ENCODE results near the gene RAPGEF1. TPM values are rescaled to one million over a fixed set of nuclear protein-coding genes. Genes with fewer than 3 reads are reported as not detected.

Gene RAPGEF1
- total RNA-seq, 2 experiments from 2014 or later = 118 to 243 TPM

- H3K4me2 ChIP-seq (ENCODE audit: low read length) = no peak overlapping the region
- H3K27ac ChIP-seq (ENCODE audit: low read depth, low read length, poor library complexity, severe bottlenecking) = peak overlapping the region; percentile 25
- no TSS peak for BruUV-seq (replicated peaks)
- intact Hi-C loops (cut with micrococcal nuclease; ENCODE audit: unreplicated experiment) = no loop called here
- 0 out of 2 replicates have a peak, but pooled peaks cover 3% of the 10 kb centered on the region for H4K20me1 ChIP-seq (ENCODE audit: insufficient read depth, low read length)
- H3K4me1 ChIP-seq (ENCODE audit: insufficient read depth, low read length, poor library complexity, severe bottlenecking) = peaks cover 11% of the 10 kb centered on the region
- no peaks in the 10 kb centered on the region for H3K9me2 ChIP-seq (ENCODE audit: insufficient read depth, low read length)
- no peaks in the 10 kb centered on the region for H3K9me3 ChIP-seq (ENCODE audit: low read length)
- DNase-seq (ENCODE audit: low spot score) = peak; percentile 54
- POLR2A ChIA-PET = interaction anchor here (0.6 to 1.1 kb wide), 4 partner anchors 9 to 43 kb away, joined by 3 read pairs; no protein-coding TSS in a partner anchor
- no peak overlapping the region for H2AFZ ChIP-seq (ENCODE audit: low read length)
- H3K36me3 ChIP-seq (ENCODE audit: insufficient read depth, low read length) = peaks cover 98% of the 10 kb centered on the region
- CTCF ChIA-PET (ENCODE audit: unreplicated experiment) = no interaction called here
- no peak overlapping the region for H3K4me3 ChIP-seq (ENCODE audit: low read depth, low read length, poor library complexity, severe bottlenecking)
- H3K79me2 ChIP-seq (ENCODE audit: insufficient read depth, low read depth, low read length) = no peaks in the 10 kb centered on the region
- TF ChIP-seq EZH2phosphoT487 (IDR thresholded peaks at IDR 0.05; ENCODE audit: borderline replicate concordance, low read depth, low read length) = no peak
- TF ChIP-seq CTCF (conservative IDR thresholded peaks at IDR 0.05; ENCODE audit: low read length) = no peak
Measured at GRCh38 chr9:131622523-131622922, 117.4 kb downstream of the RAPGEF1 start.

GRCh38 chr9:131621551-131622358, 118.1 kb downstream of the RAPGEF1 start:
- POLR2A ChIA-PET = interaction anchor here (0.6 to 1.1 kb wide), 4 partner anchors 10 to 43 kb away, joined by 3 read pairs; no protein-coding TSS in a partner anchor

More at GRCh38 chr9:131621551-131622358, 118.1 kb downstream of the RAPGEF1 start:
- H3K4me1 ChIP-seq (ENCODE audit: insufficient read depth, low read length, poor library complexity, severe bottlenecking) = peaks cover 11% of the 10 kb centered on the region
- no peak for DNase-seq (ENCODE audit: low spot score)
- peaks cover 100% of the 10 kb centered on the region for H3K36me3 ChIP-seq (ENCODE audit: insufficient read depth, low read length)
- no peaks in the 10 kb centered on the region for H3K79me2 ChIP-seq (ENCODE audit: insufficient read depth, low read depth, low read length)
- TF ChIP-seq EZH2phosphoT487 (IDR thresholded peaks at IDR 0.05; ENCODE audit: borderline replicate concordance, low read depth, low read length) = no peak
- TF ChIP-seq CTCF (conservative IDR thresholded peaks at IDR 0.05; ENCODE audit: low read length) = no peak
- H3K4me3 ChIP-seq (ENCODE audit: low read depth, low read length, poor library complexity, severe bottlenecking) = no peak overlapping the region
- peak overlapping the region; percentile 25 for H3K27ac ChIP-seq (ENCODE audit: low read depth, low read length, poor library complexity, severe bottlenecking)
- no peaks in the 10 kb centered on the region for H3K9me3 ChIP-seq (ENCODE audit: low read length)
- H4K20me1 ChIP-seq (ENCODE audit: insufficient read depth, low read length) = no peaks in the 10 kb centered on the region
- no peak overlapping the region for H3K4me2 ChIP-seq (ENCODE audit: low read length)
- CTCF ChIA-PET (ENCODE audit: unreplicated experiment) = interaction anchor here (0.6 kb wide), 1 partner anchor 41 kb away, joined by 3 read pairs; no protein-coding TSS in a partner anchor
- no peaks in the 10 kb centered on the region for H3K9me2 ChIP-seq (ENCODE audit: insufficient read depth, low read length)
- intact Hi-C loops (cut with micrococcal nuclease; ENCODE audit: unreplicated experiment) = no loop called here
- no peak overlapping the region for H2AFZ ChIP-seq (ENCODE audit: low read length)
- BruUV-seq (replicated peaks) = no TSS peak
